Loucy (cell line): ENCODE data around the gene PKP3.
A peak's percentile ranks its signal among the peaks of the same experiment; 100 is the strongest.

Experiments used
- H2AFZ ChIP-seq: fragments of 200-600 bp; sonication (generic); 2 replicates; pipeline ENCODE4 v1.6.0; 2016; ENCODE audit warnings: antibody characterized with exemption, mild to moderate bottlenecking, low read length, moderate library complexity
- H3F3A ChIP-seq: fragments of 200-600 bp; 2 replicates; pipeline ENCODE4 v1.6.0; 2016; ENCODE audit warnings: antibody characterized with exemption, low read depth, mild to moderate bottlenecking
- H3K27me3 ChIP-seq: fragments of 200-600 bp; sonication (generic); 2 replicates; pipeline ENCODE4 v1.6.1; 2014; ENCODE audit warnings: low read length, mild to moderate bottlenecking; ENCODE audit not compliant: insufficient read depth, poor library complexity, severe bottlenecking
- H3K36me3 ChIP-seq: fragments of 200-600 bp; sonication (generic); 2 replicates; pipeline ENCODE4 v1.6.1; 2016; ENCODE audit warnings: low read length; ENCODE audit not compliant: insufficient read depth
- H3K4me1 ChIP-seq: fragments of 200-600 bp; sonication (generic); 2 replicates; pipeline ENCODE4 v1.5.1; 2014; ENCODE audit warnings: low read length, mild to moderate bottlenecking; ENCODE audit not compliant: insufficient read depth, poor library complexity, severe bottlenecking
- H3K4me2 ChIP-seq: fragments of 200-600 bp; sonication (generic); 2 replicates; pipeline ENCODE4 v1.6.0; 2014; ENCODE audit warnings: antibody characterized with exemption, low read length, low read depth, mild to moderate bottlenecking; ENCODE audit not compliant: poor library complexity, severe bottlenecking
- H3K4me3 ChIP-seq: fragments of 200-600 bp; sonication (generic); 2 replicates; pipeline ENCODE4 v1.5.1; 2014; ENCODE audit warnings: low read length, mild to moderate bottlenecking, mixed read lengths; ENCODE audit not compliant: poor library complexity, severe bottlenecking
- H3K79me2 ChIP-seq: fragments of 200-600 bp; sonication (generic); 2 replicates; pipeline ENCODE4 v1.6.1; 2014; ENCODE audit warnings: low read length; ENCODE audit not compliant: insufficient read depth
- H3K9ac ChIP-seq: fragments of 200-600 bp; sonication (generic); 2 replicates; pipeline ENCODE4 v1.6.0; 2014; ENCODE audit warnings: mild to moderate bottlenecking, low read depth, low read length, moderate library complexity; ENCODE audit not compliant: poor library complexity, severe bottlenecking
- H3K9me2 ChIP-seq: fragments of 200-600 bp; sonication (generic); replicated peaks from 2 replicates; pipeline ENCODE4 v1.6.1; 2016; ENCODE audit warnings: low read depth, low read length, mixed read lengths
- H3K9me3 ChIP-seq: fragments of 200-600 bp; sonication (generic); 2 replicates; pipeline ENCODE4 v1.6.1; 2014; ENCODE audit warnings: mild to moderate bottlenecking, antibody characterized with exemption, low read length, low read depth; ENCODE audit not compliant: insufficient read depth
- H4K20me1 ChIP-seq: fragments of 200-600 bp; sonication (generic); 2 replicates; pipeline ENCODE4 v1.6.0; 2014; ENCODE audit warnings: antibody characterized with exemption, low read length, mild to moderate bottlenecking; ENCODE audit not compliant: insufficient read depth, poor library complexity, severe bottlenecking
- EZH2phosphoT487 ChIP-seq: fragments of 200-600 bp; IDR thresholded peaks from 2 replicates; pipeline ENCODE4 v1.6.1; 2018; ENCODE audit warnings: antibody characterized with exemption, mild to moderate bottlenecking, moderate library complexity, borderline replicate concordance
- TF ChIP-seq, protein P1 (sequence below): fragments of 200-600 bp; sonication (generic); conservative IDR thresholded peaks from 2 replicates; pipeline ENCODE4 v1.5.1; 2014; ENCODE audit warnings: mild to moderate bottlenecking, antibody characterized with exemption, low read length

The PKP3 gene

DNA sequence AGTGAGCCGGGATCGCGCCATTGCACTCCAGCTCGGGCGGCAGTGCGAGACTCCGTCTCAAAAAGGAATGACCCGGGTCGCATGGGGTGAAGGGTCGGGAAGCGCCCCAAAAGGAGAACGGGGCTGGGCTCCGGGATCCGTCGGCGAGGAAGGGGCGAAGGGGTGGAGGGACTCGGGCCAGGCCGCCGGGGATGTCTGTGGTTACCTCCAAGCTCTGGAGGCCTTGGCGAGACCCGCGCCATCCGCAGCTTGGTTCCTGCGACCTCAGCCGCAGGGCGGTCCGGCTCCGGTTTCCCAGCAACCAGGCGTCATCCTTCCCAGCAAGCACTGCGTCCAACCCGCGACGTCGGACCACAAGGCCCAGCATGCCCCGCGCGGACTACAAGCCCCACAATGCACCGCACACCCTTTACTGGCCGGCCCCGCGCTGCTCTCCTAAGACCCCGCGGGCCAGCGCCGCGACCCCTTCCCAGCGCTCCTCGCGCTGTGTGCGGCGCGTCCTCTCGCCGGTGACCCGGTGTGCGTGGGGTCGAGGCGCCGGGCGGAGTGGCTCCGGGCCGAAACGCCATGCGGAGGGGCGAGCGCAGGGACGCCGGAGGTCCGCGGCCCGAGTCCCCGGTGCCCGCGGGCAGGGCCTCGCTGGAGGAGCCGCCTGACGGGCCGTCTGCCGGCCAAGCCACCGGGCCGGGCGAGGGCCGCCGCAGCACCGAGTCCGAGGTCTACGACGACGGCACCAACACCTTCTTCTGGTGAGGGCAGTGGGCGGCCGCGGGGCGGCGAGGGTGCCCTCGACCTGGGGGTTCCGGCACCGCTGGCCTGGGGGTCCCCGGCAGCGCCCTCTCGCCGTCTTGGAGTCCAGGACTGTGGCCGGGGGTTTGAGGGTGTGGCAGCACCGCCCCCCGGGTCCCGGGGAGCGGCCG, 56.1 kb downstream of the PKP3 start, which contains the start of gene PTDSS2:
PTDSS2 (plus strand) TSS at position 391 of the 920 bp plus-strand sequence; CDS start at position 568, 177 bp downstream.
- Histone ChIP-seq H3F3A (0 out of 2 replicates have a peak, but pooled peaks cover 6% of the 10 kb centered on the region), H4K20me1 (peaks cover 15% of the 10 kb centered on the region), H3K79me2 (peaks cover 44% of the 10 kb centered on the region; the same call in 1 of the 2 replicates), H3K36me3 (no peaks in the 10 kb centered on the region; the same call in 1 of the 2 replicates), H3K4me3 (peak within 1 kb of the TSS; percentile 81), H3K9me2 (no peaks in the 10 kb centered on the region), H3K9ac (peak within 1 kb of the TSS; percentile 74), H3K27me3 (no peaks in the 10 kb centered on the region), H3K4me2 (peak within 1 kb of the TSS; percentile 78), H2AFZ (peak within 1 kb of the TSS; percentile 59), H3K4me1 (peaks cover 29% of the 10 kb centered on the region), H3K9me3 (no peaks in the 10 kb centered on the region)
- no peak for TF ChIP-seq EZH2phosphoT487
- TF ChIP-seq, protein P1, sequence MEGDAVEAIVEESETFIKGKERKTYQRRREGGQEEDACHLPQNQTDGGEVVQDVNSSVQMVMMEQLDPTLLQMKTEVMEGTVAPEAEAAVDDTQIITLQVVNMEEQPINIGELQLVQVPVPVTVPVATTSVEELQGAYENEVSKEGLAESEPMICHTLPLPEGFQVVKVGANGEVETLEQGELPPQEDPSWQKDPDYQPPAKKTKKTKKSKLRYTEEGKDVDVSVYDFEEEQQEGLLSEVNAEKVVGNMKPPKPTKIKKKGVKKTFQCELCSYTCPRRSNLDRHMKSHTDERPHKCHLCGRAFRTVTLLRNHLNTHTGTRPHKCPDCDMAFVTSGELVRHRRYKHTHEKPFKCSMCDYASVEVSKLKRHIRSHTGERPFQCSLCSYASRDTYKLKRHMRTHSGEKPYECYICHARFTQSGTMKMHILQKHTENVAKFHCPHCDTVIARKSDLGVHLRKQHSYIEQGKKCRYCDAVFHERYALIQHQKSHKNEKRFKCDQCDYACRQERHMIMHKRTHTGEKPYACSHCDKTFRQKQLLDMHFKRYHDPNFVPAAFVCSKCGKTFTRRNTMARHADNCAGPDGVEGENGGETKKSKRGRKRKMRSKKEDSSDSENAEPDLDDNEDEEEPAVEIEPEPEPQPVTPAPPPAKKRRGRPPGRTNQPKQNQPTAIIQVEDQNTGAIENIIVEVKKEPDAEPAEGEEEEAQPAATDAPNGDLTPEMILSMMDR: no peak

DNA sequence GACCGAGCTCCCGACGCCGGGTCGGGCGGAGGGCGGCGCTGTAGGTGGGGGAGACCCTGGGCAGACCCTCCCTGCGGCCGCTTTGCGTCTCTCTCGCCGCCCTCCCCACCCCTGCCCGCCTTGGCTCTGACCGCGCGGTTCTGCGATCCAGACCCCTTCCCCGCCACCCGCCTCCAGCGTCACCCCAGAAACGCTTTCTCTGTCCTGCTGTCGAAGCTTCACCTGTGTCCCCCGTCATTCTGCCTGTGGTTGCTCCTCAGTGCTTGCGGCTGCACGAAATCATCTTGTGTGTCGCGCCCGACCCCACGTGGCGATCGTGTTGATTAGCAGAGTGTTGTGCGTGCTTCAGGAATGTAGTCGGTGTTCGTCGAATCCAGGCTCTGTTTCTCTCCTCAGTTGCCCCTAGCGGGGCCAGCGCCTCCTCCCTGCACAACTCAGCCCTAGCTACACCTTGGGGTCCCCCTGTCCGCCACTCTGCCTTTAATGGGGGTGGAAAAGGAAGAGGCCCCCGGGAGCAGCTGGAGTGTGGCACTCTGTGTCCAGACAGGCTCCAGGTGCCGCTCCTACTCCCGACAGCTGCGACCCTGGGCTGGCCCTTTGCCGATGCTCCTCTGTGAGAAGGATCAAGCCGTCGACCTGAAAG, 56.9 kb downstream of the PKP3 start:
- H3K79me2 ChIP-seq: peaks cover 50% of the 10 kb centered on the region; the same call in 1 of the 2 replicates
- peaks cover 15% of the 10 kb centered on the region for H4K20me1 ChIP-seq
- no peaks in the 10 kb centered on the region for H3K27me3 ChIP-seq
- peak overlapping the region; percentile 81 for H3K4me3 ChIP-seq
- peaks cover 29% of the 10 kb centered on the region for H3K4me1 ChIP-seq
- peak overlapping the region; percentile 25; the same call in 1 of the 2 replicates for H2AFZ ChIP-seq
- H3K9me3 ChIP-seq: no peaks in the 10 kb centered on the region
- peak overlapping the region; percentile 74 for H3K9ac ChIP-seq
- no peaks in the 10 kb centered on the region for H3K9me2 ChIP-seq
- H3K4me2 ChIP-seq: peak overlapping the region; percentile 78
- no peaks in the 10 kb centered on the region; the same call in 1 of the 2 replicates for H3K36me3 ChIP-seq
- 0 out of 2 replicates have a peak, but pooled peaks cover 6% of the 10 kb centered on the region for H3F3A ChIP-seq
- TF ChIP-seq EZH2phosphoT487: no peak
- TF ChIP-seq, protein P1: peak; percentile 63

DNA sequence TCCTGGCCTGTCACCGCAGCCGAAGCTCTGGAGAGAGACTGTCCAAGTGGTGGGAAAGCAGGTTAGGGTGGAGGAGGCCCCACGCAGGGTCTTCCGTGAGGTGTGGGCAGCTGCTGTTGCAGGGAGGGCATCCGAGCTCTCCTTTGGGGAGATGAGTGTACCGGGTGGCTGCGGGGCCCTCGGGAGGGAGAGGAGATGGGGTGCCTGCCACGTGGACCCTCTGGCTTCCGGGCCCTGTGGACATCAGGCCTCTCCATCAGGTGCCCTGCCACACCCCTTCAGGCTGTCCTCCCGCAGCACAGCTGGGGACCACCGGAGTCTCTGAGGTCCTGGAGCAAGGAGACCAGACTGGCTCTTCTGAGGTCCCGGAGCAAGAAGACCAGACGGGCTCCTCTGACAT, 57.7 kb downstream of the PKP3 start:
- Histone ChIP-seq H4K20me1 (peaks cover 15% of the 10 kb centered on the region), H3K4me2 (peak overlapping the region; percentile 78), H3K36me3 (no peaks in the 10 kb centered on the region; the same call in 1 of the 2 replicates), H3K4me1 (peaks cover 35% of the 10 kb centered on the region), H3K9ac (peak overlapping the region; percentile 74), H2AFZ (no peak overlapping the region), H3K4me3 (peak overlapping the region; percentile 81), H3K9me3 (no peaks in the 10 kb centered on the region), H3K79me2 (peaks cover 51% of the 10 kb centered on the region; the same call in 1 of the 2 replicates), H3K9me2 (no peaks in the 10 kb centered on the region), H3F3A (0 out of 2 replicates have a peak, but pooled peaks cover 6% of the 10 kb centered on the region), H3K27me3 (no peaks in the 10 kb centered on the region)
- TF ChIP-seq, protein P1: no peak
- TF ChIP-seq EZH2phosphoT487: no peak
